Endothelial cell of umbilical vein (primary cell): ENCODE data around the gene PLD4.

Experiments used
- CTCF ChIP-seq, 2 donors: IDR thresholded peaks; 1 replicate in 1 of 2; 2 replicates in 1 of 2; pipeline ENCODE4 v1.5.1; 2011; ENCODE audit warnings: low read length in 2 of 2, mild to moderate bottlenecking in 2 of 2, moderate library complexity in 2 of 2, control low read depth in 1 of 2, inconsistent platforms in 1 of 2, low read depth in 1 of 2; ENCODE audit not compliant: insufficient read depth in 1 of 2; ENCODE audit errors: extremely low read depth in 1 of 2
- EZH2 ChIP-seq: IDR thresholded peaks from 2 replicates; pipeline ENCODE4 v1.6.1; 2012; ENCODE audit warnings: borderline replicate concordance, low read depth, mild to moderate bottlenecking, moderate library complexity, low read length, inconsistent platforms; ENCODE audit not compliant: severe bottlenecking
- FOS ChIP-seq: IDR thresholded peaks from 2 replicates; pipeline ENCODE4 v1.6.1; 2011; ENCODE audit warnings: mild to moderate bottlenecking, low read length, moderate library complexity, borderline replicate concordance; ENCODE audit not compliant: insufficient read depth
- JUN ChIP-seq: IDR thresholded peaks from 2 replicates; pipeline ENCODE4 v1.6.1; 2011; ENCODE audit warnings: borderline replicate concordance, low read depth; ENCODE audit not compliant: insufficient read length, insufficient read depth
- MYC ChIP-seq: IDR thresholded peaks from one replicate; pipeline ENCODE4 v1.6.1; 2011; ENCODE audit warnings: mild to moderate bottlenecking, low read depth, low read length
- POLR2A ChIP-seq: IDR thresholded peaks from 2 replicates; pipeline ENCODE4 v1.6.1; 2012; ENCODE audit warnings: low read depth, mild to moderate bottlenecking, control low read depth, low read length
- POLR2AphosphoS5 ChIP-seq: IDR thresholded peaks from 2 replicates; pipeline ENCODE4 v1.6.1; 2012; ENCODE audit warnings: low read depth, mild to moderate bottlenecking, control low read depth, low read length, moderate library complexity; ENCODE audit not compliant: insufficient read depth

GRCh38 chr14:104974146-104974541 lies 49.5 kb downstream of the PLD4 start:
- TF ChIP-seq CTCF (IDR thresholded peaks at IDR 0.05; ENCODE audit: extremely low read depth in 1 of 2, insufficient read depth in 1 of 2, low read depth in 1 of 2, low read length in 2 of 2): no peak
- TF ChIP-seq POLR2AphosphoS5: no peak
- TF ChIP-seq EZH2: no peak
- no peak for TF ChIP-seq MYC
- TF ChIP-seq JUN: no peak
- no peak for TF ChIP-seq POLR2A
- TF ChIP-seq FOS: no peak
